ENCODE measurements around the gene UBXN7. TPM values are rescaled to one million over a fixed set of nuclear protein-coding genes. Genes with fewer than 3 reads are reported as not detected.

UBXN7 gene
- total and polyA plus RNA-seq, 2 of the 8 experiments (the other 6 are each of a cell fraction or from before 2014, with no cell fraction given), result 18.5 to 109 TPM

GRCh38 chr3:196390116-196390515 is 42.1 kb downstream of the UBXN7 start:
- Histone ChIP-seq H3K27ac (ENCODE audit: low read depth, low read length) (no peak overlapping the region), H2BK120ac (replicated peaks; ENCODE audit: low read depth, low read length) (no peak overlapping the region), H3K4me2 (ENCODE audit: insufficient read depth in 1 of 2, low read depth in 2 of 2, low read length in 2 of 2) (no peak overlapping the region), H3K23me2 (ENCODE audit: low read depth, low read length) (no peaks in the 10 kb centered on the region), H3K9me3 (ENCODE audit: insufficient read depth in 2 of 2, low read depth in 1 of 2, low read length in 1 of 2) (peaks cover 4 to 11% of the 10 kb centered on the region in 2 experiments), H3K18ac (ENCODE audit: extremely low read depth, low read length) (no peak overlapping the region), H3K4ac (replicated peaks; ENCODE audit: insufficient read length, low read depth, low read length) (no peak overlapping the region), H4K20me1 (replicated peaks in 1 of 2; ENCODE audit: control insufficient read depth in 1 of 2, insufficient read depth in 2 of 2, low read length in 2 of 2) (peaks cover 0 to 2% of the 10 kb centered on the region in 2 experiments), H4K8ac (ENCODE audit: extremely low read depth, insufficient read depth, low read length) (no peak overlapping the region), H2AK5ac (ENCODE audit: low read depth, low read length) (no peak overlapping the region), H2BK20ac (ENCODE audit: low read length) (no peak overlapping the region), H3K27me3 (replicated peaks in 1 of 4; ENCODE audit: control insufficient read depth in 3 of 4, extremely low read depth in 1 of 4, insufficient read depth in 3 of 4, low read length in 3 of 4) (no peaks in the 10 kb centered on the region), H3K36me3 (ENCODE audit: control insufficient read depth in 2 of 4, insufficient read depth in 4 of 4, low read length in 3 of 4) (peaks cover 7 to 57% (median 35%) of the 10 kb centered on the region in 4 experiments), H3K79me2 (ENCODE audit: control insufficient read depth in 1 of 2, insufficient read depth in 2 of 2, low read length in 2 of 2) (peaks cover 0 to 12% of the 10 kb centered on the region in 2 experiments; a peak in 2 of 4 replicates), H3K9ac (replicated peaks in 1 of 4; ENCODE audit: extremely low read depth in 1 of 4, low read depth in 3 of 4, low read length in 3 of 4) (no peak overlapping the region), H2AFZ (ENCODE audit: low read length) (no peak overlapping the region), H2BK12ac (ENCODE audit: low read depth, low read length) (no peak overlapping the region), H3K23ac (ENCODE audit: insufficient read length) (no peak overlapping the region), H4K91ac (replicated peaks; ENCODE audit: insufficient read length, low read length) (no peak overlapping the region), H3K79me1 (ENCODE audit: low read depth, low read length) (no peaks in the 10 kb centered on the region), H2BK15ac (ENCODE audit: low read length) (no peak overlapping the region), H3K4me3 (ENCODE audit: extremely low read depth in 1 of 4, insufficient read depth in 2 of 4, low read depth in 3 of 4, low read length in 4 of 4) (no peak overlapping the region), H4K5ac (ENCODE audit: insufficient read length, low read depth, low read length) (no peak overlapping the region), H3K4me1 (replicated peaks in 1 of 4; ENCODE audit: control insufficient read depth in 3 of 4, insufficient read depth in 4 of 4, low read length in 3 of 4) (no peaks in the 10 kb centered on the region), H2BK5ac (ENCODE audit: low read depth, low read length) (no peak overlapping the region), H3K14ac (ENCODE audit: insufficient read length) (no peak overlapping the region), H3K56ac (replicated peaks; ENCODE audit: insufficient read length, low read depth, low read length) (no peak overlapping the region)
- CTCF ChIA-PET (ENCODE audit: partially characterized antibody), result interaction anchor here (1.1 kb wide), 1 partner anchor 27 kb away, joined by 5 read pairs; no protein-coding TSS in a partner anchor
- DNase-seq (ENCODE audit: low read depth in 1 of 2, low spot score in 2 of 2), result no peak
- POLR2A ChIA-PET (ENCODE audit: partially characterized antibody), result no interaction called here
- 94% methylated on average over 3 of the region's 3 CpGs; no CpG with 5 or more reads in 1 of the 2 experiments for WGBS, 2 experiments (ENCODE audit: extremely low coverage in 1 of 2, insufficient coverage in 1 of 2, insufficient read length in 1 of 2, insufficient replicate concordance in 2 of 2, low coverage in 1 of 2, low lambda C conversion rate in 2 of 2, missing lambda C conversion rate in 1 of 2)
- TF ChIP-seq BCL11A (IDR thresholded peaks at IDR 0.05; ENCODE audit: low read depth in 2 of 2, low read length in 2 of 2) (no peak), KDM5A (IDR thresholded peaks at IDR 0.05; ENCODE audit: low read length) (no peak), JUND (IDR thresholded peaks at IDR 0.05; ENCODE audit: low read length) (no peak), TBP (IDR thresholded peaks at IDR 0.05; ENCODE audit: low read depth, low read length) (no peak), GTF2F1 (IDR thresholded peaks at IDR 0.05; ENCODE audit: borderline replicate concordance, low read depth, low read length) (no peak), YY1 (IDR thresholded peaks at IDR 0.05; ENCODE audit: low read depth, low read length) (no peak)
- FAIRE-seq, result no peak

Measured in H1 (cell line).